NCI-H748 (cell line): ENCODE data around the gene LRRC75A.

Source experiments
- DNase-seq: peaks from one replicate; lab custom pipeline; 2025; ENCODE audit not compliant: unreplicated experiment; lab: John Stamatoyannopoulos, UW

Gene LRRC75A

GRCh38 chr17:16473044-16474011 lies 18.7 kb downstream of the LRRC75A start:
- DNase-seq, result no peak

GRCh38 chr17:16472539-16472938 lies 19.5 kb downstream of the LRRC75A start:
- no peak for DNase-seq

- no peak for DNase-seq
Observed at GRCh38 chr17:16471295-16471694, 20.7 kb downstream of the LRRC75A start.

GRCh38 chr17:16470265-16470664 lies 21.7 kb downstream of the LRRC75A start:
- no peak for DNase-seq

DNA sequence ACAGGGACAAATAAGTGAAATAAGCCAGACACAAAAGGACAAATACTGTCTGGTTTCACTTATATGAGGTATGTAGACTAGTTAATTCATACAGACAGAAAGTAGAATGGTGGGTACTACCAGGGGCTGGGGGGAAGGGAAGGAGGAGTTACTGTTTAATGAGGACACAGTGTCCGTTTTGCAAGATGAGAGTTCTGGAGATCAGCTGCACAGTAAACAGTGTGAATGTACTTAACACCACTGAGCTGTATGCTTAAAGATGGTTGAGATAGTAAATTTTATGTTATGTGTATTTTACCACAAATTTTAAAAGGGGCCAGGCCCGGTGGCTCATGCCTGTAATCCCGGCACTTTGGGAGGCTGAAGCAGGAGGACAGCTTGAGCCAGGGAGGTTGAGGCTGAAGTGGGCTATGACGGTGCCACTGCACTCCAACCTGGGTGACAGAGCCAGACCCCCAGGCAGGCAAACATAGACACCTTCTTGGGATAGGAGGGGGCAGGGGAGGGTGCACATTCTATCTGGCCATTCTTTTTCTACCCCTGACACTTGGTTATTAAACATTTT lies 23.5 kb downstream of the LRRC75A start:
- no peak for DNase-seq

- no peak for DNase-seq
Observed at GRCh38 chr17:16467886-16468285, 24.1 kb downstream of the LRRC75A start.

DNA sequence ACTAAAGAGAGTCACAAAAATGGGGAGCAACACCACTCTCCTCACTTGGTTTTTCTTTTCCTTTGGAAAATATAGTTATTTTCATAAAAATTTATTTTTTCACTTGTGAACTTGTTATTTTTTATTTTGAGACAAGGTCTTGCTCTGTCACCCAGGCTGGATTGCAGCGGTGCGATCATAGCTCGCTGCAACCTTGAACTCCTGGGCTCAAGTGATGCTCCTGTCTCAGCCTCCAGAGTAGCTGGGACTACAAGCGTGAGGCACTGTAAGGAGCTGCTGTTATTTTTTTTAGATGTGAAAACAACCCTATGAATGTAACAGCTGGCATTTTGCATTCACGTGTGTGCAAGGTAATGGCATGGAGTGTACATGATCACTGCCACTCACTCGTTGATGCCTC lies 24.9 kb downstream of the LRRC75A start:
- DNase-seq, result no peak

DNA sequence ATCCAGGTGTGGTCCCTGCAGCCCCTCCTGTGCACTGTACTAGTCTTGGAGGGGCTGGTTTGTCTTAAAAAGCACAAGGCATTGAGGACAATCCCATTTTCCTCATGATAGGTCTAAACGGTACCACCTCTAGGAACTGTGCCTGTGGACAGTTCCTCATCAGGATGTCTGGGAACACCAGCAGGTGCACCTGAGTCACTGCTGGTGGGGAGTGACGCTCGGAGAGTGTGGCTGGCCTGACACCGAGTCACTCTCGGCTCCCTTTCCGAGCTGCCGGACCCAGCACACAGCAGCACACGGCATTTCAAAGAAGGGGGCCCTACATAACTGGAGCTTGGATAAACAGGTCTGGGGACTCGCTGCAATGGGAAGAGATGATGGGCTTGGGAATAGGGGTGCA lies 25.6 kb downstream of the LRRC75A start:
- DNase-seq, result no peak

GRCh38 chr17:16465861-16466338 lies 26.1 kb downstream of the LRRC75A start:
- no peak for DNase-seq

- DNase-seq, result no peak
Observed at GRCh38 chr17:16465052-16465312, 27.0 kb downstream of the LRRC75A start.

DNA sequence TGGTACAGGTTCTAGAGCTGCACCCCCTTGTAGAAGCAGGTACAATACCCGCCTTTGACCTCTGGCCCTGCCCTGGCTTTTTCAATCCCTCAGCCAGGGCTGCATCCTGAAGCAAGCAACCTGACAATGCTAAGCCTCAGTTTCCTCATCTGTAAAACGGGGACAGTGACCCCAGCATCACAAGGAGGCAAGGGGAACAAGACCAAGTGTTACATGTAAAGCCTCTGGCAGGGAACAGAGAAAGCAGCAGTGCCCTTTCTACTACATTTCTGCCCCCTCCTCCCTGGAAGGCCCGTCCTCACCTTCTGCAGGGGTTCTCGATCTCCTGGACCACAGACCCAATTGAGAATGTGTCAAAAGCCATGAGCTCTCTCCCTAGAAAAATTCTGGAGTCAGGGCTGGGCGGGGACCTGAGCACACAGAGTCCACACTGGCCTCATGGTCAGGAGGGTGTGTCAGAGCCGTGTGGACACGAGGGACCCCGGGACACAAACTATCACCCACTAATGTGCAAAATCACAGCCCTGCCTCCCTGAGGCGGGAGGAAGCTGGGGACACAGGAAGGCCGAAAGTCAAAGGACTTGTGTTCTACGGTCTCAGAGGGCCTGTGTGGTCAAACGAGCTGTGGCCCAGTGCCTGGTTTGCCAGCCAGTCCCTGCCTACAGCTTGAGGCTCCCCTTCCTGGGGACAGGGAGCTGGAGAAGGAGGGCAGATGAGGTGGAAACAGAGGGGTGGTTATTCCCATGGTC lies 27.5 kb downstream of the LRRC75A start:
- DNase-seq, result no peak

GRCh38 chr17:16463358-16464302 lies 28.4 kb downstream of the LRRC75A start:
- no peak for DNase-seq

DNA sequence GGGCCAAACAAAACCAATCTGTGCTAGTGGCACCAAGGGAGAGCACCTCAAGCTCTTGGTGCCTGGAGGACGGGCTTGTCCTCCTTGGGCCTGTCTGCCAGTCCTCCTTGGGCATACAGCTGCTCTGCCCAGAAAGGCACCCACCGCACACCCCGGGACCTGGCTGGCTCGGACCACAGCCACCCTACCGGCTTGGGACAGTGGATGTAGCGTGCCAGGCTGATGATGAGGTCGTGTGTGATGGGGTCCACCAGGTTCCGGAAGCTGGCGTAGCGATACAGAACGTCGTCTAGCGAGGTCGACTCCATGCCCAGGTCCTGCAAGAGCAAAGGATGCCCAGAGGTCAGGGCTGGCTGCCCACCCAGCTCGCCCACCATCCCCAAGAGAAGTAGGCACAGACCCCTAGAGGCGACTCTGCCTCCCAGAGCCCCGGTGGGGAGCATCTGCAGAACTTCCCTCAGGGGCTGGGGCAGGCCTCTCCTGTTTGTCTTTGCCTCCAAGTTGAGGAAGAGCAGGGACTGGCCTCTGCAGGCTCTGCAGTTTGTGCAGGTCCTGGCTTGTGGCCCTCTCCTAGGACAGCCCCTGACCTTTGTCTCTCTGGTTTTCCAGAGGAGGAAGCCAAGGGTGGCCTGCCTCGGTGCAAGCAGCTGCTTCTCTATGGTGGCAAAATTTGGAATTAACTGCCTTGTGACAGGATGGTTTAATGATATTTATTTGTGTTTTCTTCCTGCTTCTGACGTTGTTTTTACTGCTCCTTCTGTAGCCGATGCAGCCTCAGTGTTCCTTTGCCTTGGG lies 29.7 kb downstream of the LRRC75A start:
- DNase-seq, result no peak

- DNase-seq, result no peak
Observed at GRCh38 chr17:16461606-16461866, 30.5 kb downstream of the LRRC75A start.

GRCh38 chr17:16460796-16461605 lies 31.0 kb downstream of the LRRC75A start:
- no peak for DNase-seq

GRCh38 chr17:16459855-16460550 lies 32.0 kb downstream of the LRRC75A start:
- no peak for DNase-seq

- no peak for DNase-seq
Observed at GRCh38 chr17:16459271-16459670, 32.7 kb downstream of the LRRC75A start.

DNA sequence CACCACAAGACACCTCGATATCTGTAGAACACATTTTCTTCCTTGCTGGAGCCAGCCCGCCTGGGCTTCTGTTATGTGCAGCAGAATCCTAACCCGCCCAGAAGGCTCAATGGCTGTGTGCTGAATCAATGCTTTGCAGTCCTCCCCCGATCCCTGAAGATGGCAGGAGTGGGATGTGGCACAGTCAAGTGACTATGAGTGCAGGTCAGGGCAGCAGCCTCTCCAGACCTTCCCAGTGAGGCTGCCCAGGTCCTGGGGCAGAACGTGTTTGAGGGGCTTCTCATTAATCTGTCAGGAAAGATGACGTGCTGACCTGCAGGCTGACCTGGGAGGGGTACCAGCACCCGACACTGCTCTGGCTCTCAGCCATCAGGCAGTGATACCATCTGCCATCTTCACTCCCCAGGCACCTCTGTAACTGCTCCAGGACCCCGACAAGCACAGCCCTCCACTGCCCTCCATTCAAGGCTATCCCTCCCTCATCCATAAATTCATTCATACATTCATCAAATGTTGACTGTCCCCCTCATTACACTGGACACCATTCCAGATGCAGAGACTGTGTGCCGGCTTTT lies 35.2 kb downstream of the LRRC75A start:
- DNase-seq, result no peak
